HG03095 (cell line): Measurements from ENCODE around the gene COL6A2.
"Not testable (repeated sequence)": the region's sequence is repeated elsewhere in the genome, so short reads cannot be mapped to it uniquely, and the experiment has no call there.

Experiments
- ATAC-seq: cut with Tn5 transposase; IDR thresholded peaks from one replicate; pipeline ENCODE4 v1.9.1; 2021; ENCODE audit warnings: moderate library complexity; ENCODE audit not compliant: unreplicated experiment

Gene COL6A2

GRCh38 chr21:46093668-46094400, 4.1 kb upstream of the COL6A2 start:
- no peak for ATAC-seq

GRCh38 chr21:46094401-46095082, 3.4 kb upstream of the COL6A2 start:
- ATAC-seq = no peak

GRCh38 chr21:46095083-46095719, 2.7 kb upstream of the COL6A2 start:
- ATAC-seq = no peak

GRCh38 chr21:46095814-46096595, 1.9 kb upstream of the COL6A2 start:
- no peak for ATAC-seq

- no peak for ATAC-seq
Measured at GRCh38 chr21:46096596-46097335, 1.1 kb upstream of the COL6A2 start.

- no peak for ATAC-seq
Measured at GRCh38 chr21:46098303-46099141, 610 bp downstream of the COL6A2 start.

GRCh38 chr21:46099476-46099875, 1.6 kb downstream of the COL6A2 start:
- no peak for ATAC-seq

GRCh38 chr21:46100020-46100419, 2.1 kb downstream of the COL6A2 start:
- no peak for ATAC-seq

- ATAC-seq = no peak
Measured at GRCh38 chr21:46100426-46100825, 2.5 kb downstream of the COL6A2 start.

- ATAC-seq = no peak
Measured at GRCh38 chr21:46100906-46101305, 3.0 kb downstream of the COL6A2 start.

GRCh38 chr21:46104104-46104503, 6.2 kb downstream of the COL6A2 start:
- no peak for ATAC-seq

GRCh38 chr21:46107376-46107775, 9.5 kb downstream of the COL6A2 start:
- ATAC-seq = not testable (repeated sequence)

GRCh38 chr21:46108827-46109312, 11.0 kb downstream of the COL6A2 start:
- no peak for ATAC-seq

GRCh38 chr21:46109313-46110221, 11.7 kb downstream of the COL6A2 start:
- no peak for ATAC-seq

- no peak for ATAC-seq
Measured at GRCh38 chr21:46110499-46111192, 12.7 kb downstream of the COL6A2 start.

- no peak for ATAC-seq
Measured at GRCh38 chr21:46111193-46111571, 13.3 kb downstream of the COL6A2 start.

GRCh38 chr21:46111857-46112724, 14.2 kb downstream of the COL6A2 start:
- no peak for ATAC-seq
